Fibroblast of the aortic adventitia (primary cell): Measurements from ENCODE around the gene B4GAT1. TPM values are rescaled to one million over a fixed set of nuclear protein-coding genes. Genes with fewer than 3 reads are reported as not detected.
A peak's percentile ranks its signal among the peaks of the same experiment; 100 is the strongest.

ENCODE experiments used
- DNase-seq: peaks from one replicate; pipeline ENCODE4 v3.0.0-alpha.2; 2010; ENCODE audit warnings: low read depth
- H3K4me3 ChIP-seq: 2 replicates; pipeline ENCODE4 v1.5.1; 2011; ENCODE audit warnings: low read depth, mild to moderate bottlenecking, control low read depth, low read length, moderate library complexity
- total RNA-seq: library from RNA; depleted of rRNA; stranded (reverse); fragments of >200 nt; gene quantifications from 2 replicates; pipeline ENCODE4 v1.2.3, GENCODE V29; 2012; ENCODE audit warnings: low replicate concordance
- TF ChIP-seq, protein P1 (sequence below): IDR thresholded peaks from 2 replicates; pipeline ENCODE4 v1.5.1; 2011; ENCODE audit warnings: mild to moderate bottlenecking, low read length, control low read depth, inconsistent platforms; ENCODE audit not compliant: insufficient read depth

B4GAT1 gene
- total RNA-seq, 1 donor: 21.5 TPM

GRCh38 chr11:66365711-66366619, 18.5 kb upstream of the B4GAT1 start:
- no peak for DNase-seq
- TF ChIP-seq, protein P1, sequence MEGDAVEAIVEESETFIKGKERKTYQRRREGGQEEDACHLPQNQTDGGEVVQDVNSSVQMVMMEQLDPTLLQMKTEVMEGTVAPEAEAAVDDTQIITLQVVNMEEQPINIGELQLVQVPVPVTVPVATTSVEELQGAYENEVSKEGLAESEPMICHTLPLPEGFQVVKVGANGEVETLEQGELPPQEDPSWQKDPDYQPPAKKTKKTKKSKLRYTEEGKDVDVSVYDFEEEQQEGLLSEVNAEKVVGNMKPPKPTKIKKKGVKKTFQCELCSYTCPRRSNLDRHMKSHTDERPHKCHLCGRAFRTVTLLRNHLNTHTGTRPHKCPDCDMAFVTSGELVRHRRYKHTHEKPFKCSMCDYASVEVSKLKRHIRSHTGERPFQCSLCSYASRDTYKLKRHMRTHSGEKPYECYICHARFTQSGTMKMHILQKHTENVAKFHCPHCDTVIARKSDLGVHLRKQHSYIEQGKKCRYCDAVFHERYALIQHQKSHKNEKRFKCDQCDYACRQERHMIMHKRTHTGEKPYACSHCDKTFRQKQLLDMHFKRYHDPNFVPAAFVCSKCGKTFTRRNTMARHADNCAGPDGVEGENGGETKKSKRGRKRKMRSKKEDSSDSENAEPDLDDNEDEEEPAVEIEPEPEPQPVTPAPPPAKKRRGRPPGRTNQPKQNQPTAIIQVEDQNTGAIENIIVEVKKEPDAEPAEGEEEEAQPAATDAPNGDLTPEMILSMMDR: no peak
- no peak overlapping the region for H3K4me3 ChIP-seq

DNA sequence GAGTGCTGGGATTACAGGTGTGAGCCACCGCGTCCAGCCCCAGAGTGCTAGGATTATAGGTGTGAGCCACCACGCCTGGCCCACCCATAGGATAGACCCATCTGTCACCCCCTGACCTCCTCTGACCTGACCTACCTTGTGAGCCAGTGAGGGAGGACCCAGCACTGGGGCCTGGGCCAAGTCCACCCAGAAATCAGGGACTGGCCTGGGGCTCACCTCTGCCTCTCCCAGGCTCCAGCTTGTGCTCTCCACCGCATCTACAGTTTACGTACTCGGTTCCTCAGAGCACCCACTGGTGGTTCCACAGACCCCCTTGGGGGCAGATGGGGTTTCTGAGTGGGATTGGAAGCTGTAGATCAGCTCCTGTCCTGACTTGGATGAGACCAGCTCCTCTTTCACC, 17.7 kb upstream of the B4GAT1 start:
- no peak for DNase-seq
- H3K4me3 ChIP-seq: no peak overlapping the region
- TF ChIP-seq, protein P1: no peak

DNA sequence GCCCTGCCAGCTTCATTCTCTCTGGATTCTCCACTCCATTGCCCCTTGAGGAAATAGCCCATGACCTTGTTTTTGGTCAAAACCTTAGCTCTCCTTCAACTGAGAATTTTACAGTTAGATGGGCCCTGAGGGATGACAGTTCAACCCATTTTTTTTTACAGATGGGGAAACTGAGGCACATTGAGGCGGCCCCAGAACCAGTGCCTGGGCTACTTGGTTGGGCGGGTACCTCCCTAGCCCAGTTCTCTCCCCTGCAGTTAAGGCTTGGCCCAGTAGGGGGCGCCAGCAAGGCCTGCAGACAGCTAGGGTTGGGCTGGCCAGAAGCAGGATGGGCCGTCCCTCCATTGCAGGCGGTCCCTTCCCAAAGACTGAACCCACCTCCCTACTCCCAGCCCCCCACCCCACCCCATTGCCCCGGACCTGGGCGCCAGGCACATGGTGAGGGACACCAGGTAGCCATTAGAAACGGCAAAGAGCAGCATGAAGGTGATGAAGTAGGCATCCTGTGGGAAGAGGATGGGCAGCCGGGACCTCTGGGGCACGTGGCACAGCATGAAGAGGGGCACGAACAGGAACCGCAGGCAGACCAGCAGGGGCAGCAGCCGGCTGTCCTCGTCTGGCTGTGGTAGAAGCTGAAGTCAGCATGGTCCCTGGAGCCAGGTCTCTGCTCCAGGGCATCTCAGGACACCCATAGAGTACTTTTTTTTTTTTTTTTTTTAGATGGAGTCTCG, 16.5 kb upstream of the B4GAT1 start:
- H3K4me3 ChIP-seq: no peak overlapping the region
- DNase-seq: no peak
- TF ChIP-seq, protein P1: peak; percentile 71

- TF ChIP-seq, protein P1: no peak
- no peak overlapping the region for H3K4me3 ChIP-seq
- DNase-seq: no peak
Observed at GRCh38 chr11:66363187-66363601, 15.8 kb upstream of the B4GAT1 start.

DNA sequence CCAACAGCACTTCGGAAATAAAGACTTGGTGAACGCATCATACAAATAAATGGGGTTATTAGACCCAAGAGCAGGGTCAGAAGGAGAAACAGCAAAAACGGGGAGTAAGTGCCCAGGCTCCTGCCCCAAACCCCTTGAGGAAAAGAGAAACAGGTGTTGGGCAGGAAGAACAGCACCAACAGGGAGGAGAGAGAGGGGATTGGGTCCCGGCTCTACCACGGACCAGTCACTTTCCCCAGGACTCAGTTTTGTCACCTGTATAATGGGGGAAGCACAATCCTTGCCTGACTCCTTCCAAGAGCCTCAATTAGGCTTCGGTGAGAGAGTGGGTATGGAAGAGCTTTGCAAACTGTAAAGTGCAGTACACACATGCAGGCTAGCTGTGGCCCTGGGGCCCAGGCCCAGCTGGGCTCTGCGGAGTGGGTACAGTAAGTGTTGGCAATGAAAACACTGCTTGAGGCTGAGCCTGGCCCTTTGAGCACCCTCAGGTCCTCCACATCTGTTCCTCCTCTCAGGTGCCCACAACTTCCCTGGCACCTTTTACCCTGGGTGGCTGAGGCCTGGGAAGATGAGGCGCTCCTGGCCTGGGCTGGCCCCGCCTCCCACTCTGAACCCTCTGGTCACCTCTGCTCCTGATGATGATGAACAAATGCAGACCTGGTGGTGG, 15.2 kb upstream of the B4GAT1 start:
- H3K4me3 ChIP-seq: no peak overlapping the region
- TF ChIP-seq, protein P1: no peak
- no peak for DNase-seq

GRCh38 chr11:66361502-66361941, 14.1 kb upstream of the B4GAT1 start:
- TF ChIP-seq, protein P1: no peak
- no peak for DNase-seq
- no peak overlapping the region for H3K4me3 ChIP-seq
